Measurements from ENCODE around the gene AFAP1L2.
A peak's percentile ranks its signal among the peaks of the same experiment; 100 is the strongest.

AFAP1L2 gene

DNA sequence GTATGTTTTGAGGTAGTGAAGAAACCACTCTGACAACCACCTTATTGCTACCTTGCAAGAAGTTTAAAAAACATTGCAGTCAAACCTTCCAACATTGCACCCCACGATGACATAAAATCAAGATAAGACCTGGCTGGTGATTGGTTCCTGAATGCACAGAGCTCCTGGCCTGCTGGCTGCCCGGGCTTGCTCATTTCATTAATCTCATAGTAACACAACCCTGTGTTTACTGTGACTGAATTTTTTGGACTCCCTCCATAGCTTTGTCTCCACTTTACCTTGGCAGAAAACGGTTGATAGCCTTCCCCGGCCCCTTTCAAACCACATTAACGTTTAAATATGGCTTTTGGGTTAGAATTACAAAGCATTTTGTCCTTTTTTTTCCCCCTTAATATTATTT lies 137.8 kb downstream of the AFAP1L2 start:
- no peaks in the 10 kb centered on the region for H3K79me2 ChIP-seq (ENCODE audit: insufficient read depth, low read length)
- no peak for TF ChIP-seq EZH2phosphoT487 (IDR thresholded peaks at IDR 0.05; ENCODE audit: borderline replicate concordance)
- TF ChIP-seq, protein P1, sequence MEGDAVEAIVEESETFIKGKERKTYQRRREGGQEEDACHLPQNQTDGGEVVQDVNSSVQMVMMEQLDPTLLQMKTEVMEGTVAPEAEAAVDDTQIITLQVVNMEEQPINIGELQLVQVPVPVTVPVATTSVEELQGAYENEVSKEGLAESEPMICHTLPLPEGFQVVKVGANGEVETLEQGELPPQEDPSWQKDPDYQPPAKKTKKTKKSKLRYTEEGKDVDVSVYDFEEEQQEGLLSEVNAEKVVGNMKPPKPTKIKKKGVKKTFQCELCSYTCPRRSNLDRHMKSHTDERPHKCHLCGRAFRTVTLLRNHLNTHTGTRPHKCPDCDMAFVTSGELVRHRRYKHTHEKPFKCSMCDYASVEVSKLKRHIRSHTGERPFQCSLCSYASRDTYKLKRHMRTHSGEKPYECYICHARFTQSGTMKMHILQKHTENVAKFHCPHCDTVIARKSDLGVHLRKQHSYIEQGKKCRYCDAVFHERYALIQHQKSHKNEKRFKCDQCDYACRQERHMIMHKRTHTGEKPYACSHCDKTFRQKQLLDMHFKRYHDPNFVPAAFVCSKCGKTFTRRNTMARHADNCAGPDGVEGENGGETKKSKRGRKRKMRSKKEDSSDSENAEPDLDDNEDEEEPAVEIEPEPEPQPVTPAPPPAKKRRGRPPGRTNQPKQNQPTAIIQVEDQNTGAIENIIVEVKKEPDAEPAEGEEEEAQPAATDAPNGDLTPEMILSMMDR (conservative IDR thresholded peaks at IDR 0.05; ENCODE audit: low read length), result no peak
- no peak overlapping the region for H3K4me3 ChIP-seq (ENCODE audit: low read length, poor library complexity, severe bottlenecking)
- no peaks in the 10 kb centered on the region for H3K27me3 ChIP-seq (ENCODE audit: insufficient read depth, low read length, poor library complexity, severe bottlenecking)
- H2AFZ ChIP-seq (ENCODE audit: low read length), result peak overlapping the region; percentile 59; the same call in 1 of the 2 replicates
- no peaks in the 10 kb centered on the region for H3K9me3 ChIP-seq (ENCODE audit: insufficient read depth, low read depth, low read length)
- peaks cover 7% of the 10 kb centered on the region for H3K4me1 ChIP-seq (ENCODE audit: insufficient read depth, low read length, poor library complexity, severe bottlenecking)
- no peaks in the 10 kb centered on the region for H3F3A ChIP-seq (ENCODE audit: low read depth)
- no peaks in the 10 kb centered on the region for H4K20me1 ChIP-seq (ENCODE audit: insufficient read depth, low read length, poor library complexity, severe bottlenecking)
- H3K9me2 ChIP-seq (replicated peaks; ENCODE audit: low read depth, low read length), result no peaks in the 10 kb centered on the region
- H3K36me3 ChIP-seq (ENCODE audit: insufficient read depth, low read length), result no peaks in the 10 kb centered on the region
- no peak overlapping the region for H3K4me2 ChIP-seq (ENCODE audit: low read depth, low read length, poor library complexity, severe bottlenecking)
- no peak overlapping the region for H3K9ac ChIP-seq (ENCODE audit: low read depth, low read length, poor library complexity, severe bottlenecking)

GRCh38 chr10:114265392-114266053 lies 138.8 kb downstream of the AFAP1L2 start:
- no peaks in the 10 kb centered on the region for H3K9me3 ChIP-seq (ENCODE audit: insufficient read depth, low read depth, low read length)
- H3F3A ChIP-seq (ENCODE audit: low read depth), result no peaks in the 10 kb centered on the region
- no peaks in the 10 kb centered on the region for H3K27me3 ChIP-seq (ENCODE audit: insufficient read depth, low read length, poor library complexity, severe bottlenecking)
- H3K4me2 ChIP-seq (ENCODE audit: low read depth, low read length, poor library complexity, severe bottlenecking), result no peak overlapping the region
- no peaks in the 10 kb centered on the region for H3K79me2 ChIP-seq (ENCODE audit: insufficient read depth, low read length)
- no peak overlapping the region for H3K9ac ChIP-seq (ENCODE audit: low read depth, low read length, poor library complexity, severe bottlenecking)
- H2AFZ ChIP-seq (ENCODE audit: low read length), result no peak overlapping the region
- H4K20me1 ChIP-seq (ENCODE audit: insufficient read depth, low read length, poor library complexity, severe bottlenecking), result no peaks in the 10 kb centered on the region
- H3K4me1 ChIP-seq (ENCODE audit: insufficient read depth, low read length, poor library complexity, severe bottlenecking), result peaks cover 17% of the 10 kb centered on the region
- H3K9me2 ChIP-seq (replicated peaks; ENCODE audit: low read depth, low read length), result no peaks in the 10 kb centered on the region
- no peaks in the 10 kb centered on the region for H3K36me3 ChIP-seq (ENCODE audit: insufficient read depth, low read length)
- no peak overlapping the region for H3K4me3 ChIP-seq (ENCODE audit: low read length, poor library complexity, severe bottlenecking)
- TF ChIP-seq, protein P1 (conservative IDR thresholded peaks at IDR 0.05; ENCODE audit: low read length), result no peak
- TF ChIP-seq EZH2phosphoT487 (IDR thresholded peaks at IDR 0.05; ENCODE audit: borderline replicate concordance), result no peak

- TF ChIP-seq, protein P1 (conservative IDR thresholded peaks at IDR 0.05; ENCODE audit: low read length), result no peak
- TF ChIP-seq EZH2phosphoT487 (IDR thresholded peaks at IDR 0.05; ENCODE audit: borderline replicate concordance), result no peak
- Histone ChIP-seq H3K9me3 (ENCODE audit: insufficient read depth, low read depth, low read length) (no peaks in the 10 kb centered on the region), H3F3A (ENCODE audit: low read depth) (peaks cover 5% of the 10 kb centered on the region; the same call in 1 of the 2 replicates), H3K4me3 (ENCODE audit: low read length, poor library complexity, severe bottlenecking) (no peak overlapping the region), H3K79me2 (ENCODE audit: insufficient read depth, low read length) (no peaks in the 10 kb centered on the region), H3K9me2 (replicated peaks; ENCODE audit: low read depth, low read length) (no peaks in the 10 kb centered on the region), H3K4me2 (ENCODE audit: low read depth, low read length, poor library complexity, severe bottlenecking) (no peak overlapping the region), H2AFZ (ENCODE audit: low read length) (no peak overlapping the region), H3K9ac (ENCODE audit: low read depth, low read length, poor library complexity, severe bottlenecking) (no peak overlapping the region), H3K27me3 (ENCODE audit: insufficient read depth, low read length, poor library complexity, severe bottlenecking) (no peaks in the 10 kb centered on the region), H3K4me1 (ENCODE audit: insufficient read depth, low read length, poor library complexity, severe bottlenecking) (peaks cover 41% of the 10 kb centered on the region), H4K20me1 (ENCODE audit: insufficient read depth, low read length, poor library complexity, severe bottlenecking) (no peaks in the 10 kb centered on the region), H3K36me3 (ENCODE audit: insufficient read depth, low read length) (no peaks in the 10 kb centered on the region)
Measured at GRCh38 chr10:114262496-114262895, 141.8 kb downstream of the AFAP1L2 start.
